Heart right ventricle (tissue), 16 donors: ENCODE measurements around the gene SPON1. TPM values are rescaled to one million over a fixed set of nuclear protein-coding genes. Genes with fewer than 3 reads are reported as not detected.
"Not testable (repeated sequence)": the region's sequence is repeated elsewhere in the genome, so short reads cannot be mapped to it uniquely, and the experiment has no call there.

ENCODE experiments used
- ATAC-seq, 8 donors: fragments of 200-7000 bp; cut with Tn5 transposase; one replicate each; pipeline ENCODE4 v1.9.1; 2020; ENCODE audit warnings: mild to moderate bottlenecking in 8 of 8, moderate library complexity in 8 of 8, moderate number of reproducible peaks in 1 of 8
- DNase-seq, 2 donors: peaks; one replicate each; pipeline ENCODE4 v3.0.0-alpha.2; 2020
- H3K27ac ChIP-seq, 10 donors: fragments of 200-600 bp; sonication (generic) in 2 of 10; one replicate each; pipeline versions ENCODE4 v1.5.0 to v1.8.0; 2020 to 2022; ENCODE audit warnings: mild to moderate bottlenecking in 3 of 10
- H3K27me3 ChIP-seq, 7 donors: fragments of 200-600 bp; one replicate each; pipeline ENCODE4 v1.8.0; 2021 to 2022; ENCODE audit warnings: mild to moderate bottlenecking in 2 of 7
- H3K36me3 ChIP-seq, 9 donors: fragments of 200-600 bp; sonication (generic) in 1 of 9; one replicate each; pipeline versions ENCODE4 v1.5.0 to v1.8.0; 2020 to 2022; ENCODE audit warnings: mild to moderate bottlenecking in 2 of 9
- H3K4me1 ChIP-seq, 9 donors: fragments of 200-600 bp; sonication (generic) in 1 of 9; one replicate each; pipeline versions ENCODE4 v1.5.0 to v1.8.0; 2020 to 2022; ENCODE audit warnings: mild to moderate bottlenecking in 4 of 9
- H3K4me3 ChIP-seq, 10 donors: fragments of 200-600 bp; sonication (generic) in 2 of 10; one replicate each; pipeline versions ENCODE4 v1.5.0 to v1.8.0; 2020 to 2022; ENCODE audit warnings: mild to moderate bottlenecking in 7 of 10, moderate library complexity in 2 of 10
- H3K9me3 ChIP-seq, 11 donors: fragments of 200-600 bp in 10 of 11; sonication (generic) in 2 of 11; one replicate each; pipeline versions ENCODE4 v1.5.0 to v1.8.0; 2013 to 2022; ENCODE audit warnings: mild to moderate bottlenecking in 2 of 11, control low read depth in 1 of 11, moderate library complexity in 1 of 11
- WGBS, 2 donors: extraction: QIAGEN DNeasy Blood & Tissue Kit; methylation state at CpG; one replicate each; pipeline ENCODE4 v1.1.7; 2013; ENCODE audit warnings: inconsistent platforms in 1 of 2; 5-methylcytosine and 5-hydroxymethylcytosine counted together
- intact Hi-C, 10 donors: fragments of 100-400 bp; cut with DNase I; formaldehyde crosslinking; loops; one replicate each; pipeline versions ENCODE4 v1.11.1 to v1.14.2; 2022
- polyA plus RNA-seq, 2 donors: library from polyadenylated mRNA; stranded (reverse); fragments of 200-250 nt; gene quantifications; one replicate each; pipeline ENCODE4 v1.2.3, GENCODE V29; 2013
- total RNA-seq, 10 donors: library from RNA; stranded (reverse); fragmentation: NEBNext Ultra II Directional in 3 of 10; extraction: Animal tissue kit (Norgen Biotek cat#: 25700) in 3 of 10; gene quantifications; one replicate each; pipeline versions ENCODE4 v1.2.1 to v1.2.4, GENCODE V29; 2021 to 2023
- TF ChIP-seq, protein P1 (sequence below), 9 donors: fragments of 200-600 bp; sonication (generic) in 2 of 9; IDR thresholded peaks; one replicate each; pipeline versions ENCODE4 v1.5.0 to v1.8.0; 2021 to 2022; ENCODE audit warnings: antibody characterized with exemption in 9 of 9, mild to moderate bottlenecking in 5 of 9, moderate library complexity in 1 of 9
- donor health status: Arrhythmogenic right ventricular cardiomyopathy.
- donor health status: ischemic (EF 13 %, LVEDD 7.1; RV severe dilation, severe dysfunction).
- donor health status: healthy with polysubstance abuse.
- donor health status: DM: no; HTN: yes; CAD: no.
- donor health status: DM: no; HTN: no; CAD: no.
- donor health status: ischemic (EF 25% LVEDD 6.9; RV normal size, moderate dysfunction).
- donor health status: ischemic (EF 25% LVEDD 5.7; RV mildly dilated, moderate dysfunction).
- donor health status: healthy.
- donor health status: DM: yes; HTN: yes; CAD: no.
- donor health status: Ischemic cardiomyopathy.
- donor health status: ischemic (EF 35%, LVEDD 5.7; RV mildly dilated, moderate dysfunction).
- donor health status: nonischemic (EF 11% LVEDD 7.7; RV severe dilation, severe dysfunction).
- donor health status: DM: yes; HTN: yes; CAD: no.
- donor health status: PGD.
- donor health status: ischemic (EF 29% LVEDD 5.4; RV normal size, mild dysfunction).
- donor health status: nonischemic (EF 23%, LVEDD 6.1; RV moderate dilation, normal function).

SPON1 gene
- total and polyA plus RNA-seq, 12 donors, result 2.9 to 14.7 (median 5.6) TPM

DNA sequence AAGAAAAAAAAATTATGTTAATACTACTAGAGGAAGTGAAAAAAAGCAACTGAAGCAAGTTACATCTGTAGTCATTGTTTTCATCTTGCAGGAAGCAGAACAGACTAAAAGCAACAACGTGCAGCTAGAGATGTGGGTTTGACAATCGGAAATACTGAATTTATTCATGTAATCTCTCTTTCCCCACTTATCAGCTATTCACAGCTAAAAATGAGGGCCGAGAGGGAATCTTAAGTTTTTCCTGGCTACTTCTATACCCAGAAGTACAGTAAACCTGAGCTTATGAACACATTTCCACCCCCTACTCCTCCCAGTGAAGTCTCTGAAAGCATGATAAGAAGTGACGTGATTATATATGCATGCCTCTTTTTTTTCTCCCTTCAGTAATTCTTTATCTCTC is 116.5 kb downstream of the SPON1 start:
- Histone ChIP-seq H3K9me3 (peaks cover 0 to under 1% (median 0%) of the 10 kb centered on the region in 11 donors), H3K4me1 (peaks cover 0 to 38% (median 2%) of the 10 kb centered on the region in 9 donors), H3K27me3 (peaks cover 0 to 22% (median 0%) of the 10 kb centered on the region in 7 donors), H3K27ac (no peak overlapping the region), H3K4me3 (no peak overlapping the region), H3K36me3 (no peaks in the 10 kb centered on the region)
- no peak for ATAC-seq
- DNase-seq, result no peak
- TF ChIP-seq, protein P1, sequence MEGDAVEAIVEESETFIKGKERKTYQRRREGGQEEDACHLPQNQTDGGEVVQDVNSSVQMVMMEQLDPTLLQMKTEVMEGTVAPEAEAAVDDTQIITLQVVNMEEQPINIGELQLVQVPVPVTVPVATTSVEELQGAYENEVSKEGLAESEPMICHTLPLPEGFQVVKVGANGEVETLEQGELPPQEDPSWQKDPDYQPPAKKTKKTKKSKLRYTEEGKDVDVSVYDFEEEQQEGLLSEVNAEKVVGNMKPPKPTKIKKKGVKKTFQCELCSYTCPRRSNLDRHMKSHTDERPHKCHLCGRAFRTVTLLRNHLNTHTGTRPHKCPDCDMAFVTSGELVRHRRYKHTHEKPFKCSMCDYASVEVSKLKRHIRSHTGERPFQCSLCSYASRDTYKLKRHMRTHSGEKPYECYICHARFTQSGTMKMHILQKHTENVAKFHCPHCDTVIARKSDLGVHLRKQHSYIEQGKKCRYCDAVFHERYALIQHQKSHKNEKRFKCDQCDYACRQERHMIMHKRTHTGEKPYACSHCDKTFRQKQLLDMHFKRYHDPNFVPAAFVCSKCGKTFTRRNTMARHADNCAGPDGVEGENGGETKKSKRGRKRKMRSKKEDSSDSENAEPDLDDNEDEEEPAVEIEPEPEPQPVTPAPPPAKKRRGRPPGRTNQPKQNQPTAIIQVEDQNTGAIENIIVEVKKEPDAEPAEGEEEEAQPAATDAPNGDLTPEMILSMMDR (IDR thresholded peaks at IDR 0.05), result no peak
- intact Hi-C loops, result no loop called here
- 38 to 45% methylated on average over 4 of the region's 4 CpGs for WGBS, 2 donors

DNA sequence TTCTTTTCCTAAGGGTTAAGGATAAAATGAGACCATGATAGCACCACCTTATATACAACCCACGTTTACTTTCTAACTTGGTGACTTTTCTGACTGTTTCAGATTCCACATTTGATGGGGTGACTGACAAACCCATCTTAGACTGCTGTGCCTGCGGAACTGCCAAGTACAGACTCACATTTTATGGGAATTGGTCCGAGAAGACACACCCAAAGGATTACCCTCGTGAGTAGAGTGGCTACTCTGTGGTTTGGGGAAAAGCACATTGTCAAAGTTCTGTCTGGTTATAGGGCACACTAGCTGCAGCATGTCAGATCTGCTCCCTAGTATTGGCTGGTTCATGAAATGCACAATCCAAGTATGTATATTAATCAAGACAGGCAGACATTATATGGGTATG is 117.3 kb downstream of the SPON1 start:
- intact Hi-C loops, result no loop called here
- Histone ChIP-seq H3K9me3 (peaks cover 0 to 8% (median 0%) of the 10 kb centered on the region in 11 donors), H3K4me1 (peaks cover 0 to 34% (median 2%) of the 10 kb centered on the region in 9 donors), H3K36me3 (no peaks in the 10 kb centered on the region), H3K4me3 (no peak overlapping the region), H3K27me3 (peaks cover 0 to 22% (median 0%) of the 10 kb centered on the region in 7 donors), H3K27ac (no peak overlapping the region)
- ATAC-seq (no peak), DNase-seq (no peak)
- TF ChIP-seq, protein P1 (IDR thresholded peaks at IDR 0.05), result no peak
- 81 to 85% methylated on average over 4 of the region's 4 CpGs for WGBS, 2 donors

DNA sequence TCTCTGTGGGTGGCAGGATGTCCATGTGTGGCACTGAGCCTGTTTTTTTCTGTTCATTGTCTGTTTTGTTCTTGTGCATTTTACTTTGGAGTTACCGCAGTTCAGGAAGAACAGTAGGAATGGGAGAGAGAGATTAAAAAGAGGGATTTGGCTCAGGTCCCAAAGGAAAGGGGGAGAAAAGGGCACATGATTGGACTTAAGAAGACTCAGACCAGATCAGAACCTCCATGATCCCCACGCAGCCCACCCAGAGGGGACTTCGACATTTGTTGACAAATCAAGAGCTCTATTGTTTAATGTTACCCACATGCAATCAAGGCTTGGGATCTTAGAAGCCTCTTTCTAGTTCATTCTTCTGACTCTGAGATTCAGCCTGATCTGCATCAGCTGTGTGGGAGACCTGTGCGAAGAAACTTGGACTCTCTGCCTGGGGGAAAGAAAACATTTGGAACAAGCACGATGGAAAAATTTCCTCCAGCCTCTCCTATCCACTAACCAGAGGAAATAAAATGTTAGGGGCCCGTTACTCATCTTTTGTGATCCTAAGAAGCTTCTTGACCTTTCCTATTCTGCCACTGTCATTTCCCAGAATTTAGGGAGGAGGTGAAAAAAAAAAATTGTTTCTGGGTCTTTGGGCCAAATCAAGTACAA is 119.2 kb downstream of the SPON1 start:
- WGBS, 2 donors, result 48 to 50% methylated on average over 6 of the region's 6 CpGs

DNA sequence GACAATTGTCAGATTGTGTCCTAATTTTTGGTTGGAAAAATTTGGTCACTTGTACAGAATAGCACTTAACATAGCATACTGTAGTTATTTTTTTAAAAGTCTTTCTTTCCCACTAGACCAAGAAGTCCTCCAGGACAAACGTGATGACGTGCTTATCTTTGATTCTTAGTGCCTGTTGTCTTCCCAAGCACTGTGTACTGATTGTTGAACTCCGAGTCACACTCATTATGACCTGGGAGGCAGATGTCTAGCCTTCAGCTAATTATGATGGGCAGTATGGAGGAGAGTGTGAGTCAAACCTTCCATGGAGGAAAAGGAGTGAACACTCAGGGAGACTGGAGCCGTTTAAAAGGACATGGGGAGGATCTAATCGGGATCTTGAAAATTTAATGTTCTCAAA is 119.8 kb downstream of the SPON1 start:
- Histone ChIP-seq H3K36me3 (no peaks in the 10 kb centered on the region), H3K27me3 (peaks cover 0 to 17% (median 0%) of the 10 kb centered on the region in 7 donors), H3K9me3 (peaks cover 0 to 19% (median 0%) of the 10 kb centered on the region in 11 donors), H3K4me3 (no peak overlapping the region), H3K4me1 (peaks cover 0 to 34% (median 2%) of the 10 kb centered on the region in 9 donors), H3K27ac (peak overlapping the region in 7 of 10 donors; percentile 25 to 53 (median 46))
- 30 to 35% methylated on average over 5 of the region's 5 CpGs for WGBS, 2 donors
- intact Hi-C loops, result no loop called here
- ATAC-seq (peak; percentile 81 to 95 (median 93)), DNase-seq (peak in 1 of 2 donors; percentile 32)
- TF ChIP-seq, protein P1 (IDR thresholded peaks at IDR 0.05), result no peak

More for the DNA sequence above, 119.2 kb downstream of the SPON1 start:
- H3K9me3 ChIP-seq, result peaks cover 0 to 17% (median 0%) of the 10 kb centered on the region in 11 donors
- peaks cover 0 to 22% (median 0%) of the 10 kb centered on the region in 7 donors for H3K27me3 ChIP-seq
- no peak overlapping the region for H3K4me3 ChIP-seq
- H3K27ac ChIP-seq, result peak overlapping the region in 8 of 10 donors; percentile 25 to 53 (median 46)
- no peaks in the 10 kb centered on the region for H3K36me3 ChIP-seq
- DNase-seq (no peak), ATAC-seq (peak; percentile 23 to 84 (median 72))
- TF ChIP-seq, protein P1 (IDR thresholded peaks at IDR 0.05), result no peak
- peaks cover 0 to 34% (median 2%) of the 10 kb centered on the region in 9 donors for H3K4me1 ChIP-seq
- intact Hi-C loops, result no loop called here

DNA sequence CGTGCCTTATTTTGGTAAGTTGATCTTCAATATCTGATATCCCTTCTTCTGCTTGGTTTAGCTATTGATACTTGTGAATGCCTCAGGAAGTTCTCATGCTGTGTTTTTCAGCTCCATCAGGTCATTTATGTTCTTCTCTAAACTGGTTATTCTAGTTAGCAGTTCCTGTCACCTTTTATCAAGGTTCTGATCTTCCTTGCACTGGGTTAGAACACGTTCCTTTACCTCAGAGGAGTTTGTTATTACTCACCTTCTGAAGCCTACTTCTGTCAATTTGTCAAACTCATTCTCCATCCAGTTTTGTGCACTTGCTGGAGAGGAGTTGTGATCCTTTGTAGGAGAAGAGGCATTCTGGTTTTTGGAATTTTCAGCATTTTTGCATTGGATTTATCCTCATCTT is 126.3 kb downstream of the SPON1 start:
- H3K27me3 ChIP-seq, intact Hi-C loops, H3K4me1 ChIP-seq, H3K36me3 ChIP-seq, ATAC-seq, H3K27ac ChIP-seq, DNase-seq, H3K4me3 ChIP-seq: not testable (repeated sequence)
- peaks cover 0 to 22% (median 0%) of the 10 kb centered on the region in 11 donors for H3K9me3 ChIP-seq
- 89 to 96% methylated on average over 2 of the region's 2 CpGs for WGBS, 2 donors
